Ramos (cell line): ENCODE data around the gene KCTD7.
"Not testable (repeated sequence)": the region's sequence is repeated elsewhere in the genome, so short reads cannot be mapped to it uniquely, and the experiment has no call there.

Experiments used
- in situ Hi-C: fragments of 300-500 bp; cut with MboI; formaldehyde crosslinking; loops from one replicate; pipeline ENCODE4 v1.14.3; 2022; ENCODE audit warnings: low sequenced_read_pairs; ENCODE audit not compliant: unreplicated experiment

Gene KCTD7

GRCh38 chr7:66614596-66614995, 14.1 kb upstream of the KCTD7 start:
- in situ Hi-C loops, result not testable (repeated sequence)

GRCh38 chr7:66615699-66616098, 13.0 kb upstream of the KCTD7 start:
- in situ Hi-C loops, result no loop called here

DNA sequence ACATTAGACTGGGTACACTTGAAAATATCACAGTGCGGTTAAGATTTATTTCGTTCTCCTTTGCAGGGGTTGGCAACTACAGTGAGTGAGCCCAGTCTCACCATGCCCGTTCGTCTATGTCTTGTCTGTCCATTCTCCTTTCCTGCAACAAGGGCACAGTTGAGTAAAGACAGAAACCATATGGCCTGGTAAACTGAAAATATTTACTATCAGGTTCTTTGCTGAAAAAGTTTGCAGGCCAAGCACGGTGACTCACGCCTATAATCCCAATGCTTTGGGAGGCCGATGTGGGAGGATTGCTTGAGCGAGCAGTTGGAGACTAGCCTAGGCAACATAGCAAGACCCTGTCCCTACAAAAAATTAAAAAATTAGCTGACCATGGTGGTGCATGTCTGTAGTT, 11.4 kb upstream of the KCTD7 start:
- in situ Hi-C loops, result no loop called here

- in situ Hi-C loops, result not testable (repeated sequence)
These were observed 9.2 kb upstream of the KCTD7 start for GRCh38 chr7:66619341-66619948.

DNA sequence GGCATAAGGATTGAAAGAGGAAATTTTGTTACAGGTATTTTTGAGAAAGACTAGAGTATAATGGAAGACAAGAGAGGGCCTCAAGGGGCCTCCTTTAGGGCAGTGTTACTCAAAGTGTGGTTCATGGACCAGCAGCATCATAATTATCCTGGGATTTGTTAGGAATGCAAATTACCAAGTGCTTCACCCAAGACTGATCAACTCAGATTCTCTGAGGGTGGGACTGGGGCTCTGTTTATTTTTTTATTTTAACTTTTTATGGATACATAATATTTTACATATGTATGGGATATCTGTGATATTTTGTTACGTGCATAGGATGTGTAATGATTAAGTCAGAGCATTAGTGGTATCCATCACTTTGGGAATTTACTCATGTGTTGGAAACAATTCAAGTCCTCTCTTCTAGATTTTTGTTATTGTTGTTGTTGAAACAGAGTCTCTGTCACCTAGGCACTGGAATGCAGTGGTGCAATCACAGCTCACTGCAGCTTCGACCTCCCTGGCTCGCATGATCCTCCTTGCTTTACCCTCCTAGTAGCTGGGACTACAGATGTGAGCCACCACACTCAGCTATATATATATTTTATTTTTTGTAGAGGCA, 2.2 kb upstream of the KCTD7 start:
- in situ Hi-C loops, result no loop called here

- in situ Hi-C loops, result no loop called here
These were observed 1.5 kb upstream of the KCTD7 start for GRCh38 chr7:66627151-66627681.

GRCh38 chr7:66627881-66628360, 760 bp upstream of the KCTD7 start:
- in situ Hi-C loops, result no loop called here

DNA sequence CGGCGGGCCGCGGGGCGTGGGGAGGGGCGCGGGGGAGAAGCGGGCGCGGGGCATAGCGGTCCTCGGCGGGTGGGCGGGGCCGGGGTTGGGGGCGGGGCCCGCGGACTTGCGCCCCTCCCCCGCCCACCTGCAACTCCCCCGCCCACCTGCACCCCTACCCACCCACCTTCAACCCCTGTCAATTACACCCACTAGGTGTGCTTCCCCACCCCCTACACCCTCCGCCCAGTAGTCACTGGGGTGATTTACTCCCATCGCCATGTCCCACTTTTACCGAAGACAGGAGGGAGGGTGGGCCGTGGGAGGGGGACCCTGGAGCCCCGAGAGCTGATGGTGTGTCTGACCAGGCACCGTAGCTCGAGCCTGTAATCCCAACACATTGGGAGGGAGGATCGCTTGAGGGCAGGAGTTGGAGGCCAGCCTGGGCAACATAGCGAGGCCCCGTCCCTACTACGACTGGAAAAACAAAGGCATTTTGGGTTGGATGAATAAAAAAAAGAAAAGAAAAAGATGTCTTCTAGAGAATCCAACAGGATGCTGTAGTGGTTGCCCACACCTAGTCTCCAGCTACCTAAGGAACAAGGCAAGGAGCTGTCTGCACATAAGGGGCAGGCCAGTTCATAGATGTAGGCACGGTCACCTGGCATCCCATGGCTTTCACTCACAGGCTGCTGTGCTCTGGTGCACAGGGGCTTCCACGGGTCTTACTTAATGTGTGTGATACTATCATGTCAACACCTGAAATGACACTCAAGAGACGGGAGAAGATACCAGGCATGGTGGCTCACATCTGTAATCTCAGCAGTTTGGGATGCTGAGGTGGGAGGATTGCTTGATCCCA, 761 bp downstream of the KCTD7 start:
- in situ Hi-C loops, result no loop called here

- in situ Hi-C loops, result no loop called here
These were observed 1.9 kb downstream of the KCTD7 start for GRCh38 chr7:66630531-66630930.

DNA sequence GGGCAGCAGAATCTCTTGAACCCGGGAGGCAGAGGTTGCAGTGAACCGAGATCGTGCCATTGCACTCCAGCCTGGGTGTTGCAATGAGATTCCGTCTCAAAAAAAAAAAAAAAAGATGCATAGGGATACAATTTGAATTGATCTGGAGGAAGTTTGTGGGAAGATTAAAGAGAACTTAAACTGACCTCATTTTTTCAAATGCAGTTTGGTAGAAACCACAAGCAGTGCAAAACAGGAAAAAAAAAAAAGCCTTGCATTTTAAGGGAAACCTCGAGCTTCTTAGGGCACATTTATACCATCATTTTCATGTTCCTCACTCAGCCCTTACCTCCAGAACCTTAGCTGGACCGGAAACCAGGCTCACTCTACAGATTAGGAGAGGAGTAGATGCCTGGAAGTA, 2.8 kb downstream of the KCTD7 start:
- in situ Hi-C loops, result no loop called here

GRCh38 chr7:66634816-66635215, 6.1 kb downstream of the KCTD7 start:
- in situ Hi-C loops, result no loop called here

- in situ Hi-C loops, result not testable (repeated sequence)
These were observed 6.8 kb downstream of the KCTD7 start for GRCh38 chr7:66635322-66635981.

DNA sequence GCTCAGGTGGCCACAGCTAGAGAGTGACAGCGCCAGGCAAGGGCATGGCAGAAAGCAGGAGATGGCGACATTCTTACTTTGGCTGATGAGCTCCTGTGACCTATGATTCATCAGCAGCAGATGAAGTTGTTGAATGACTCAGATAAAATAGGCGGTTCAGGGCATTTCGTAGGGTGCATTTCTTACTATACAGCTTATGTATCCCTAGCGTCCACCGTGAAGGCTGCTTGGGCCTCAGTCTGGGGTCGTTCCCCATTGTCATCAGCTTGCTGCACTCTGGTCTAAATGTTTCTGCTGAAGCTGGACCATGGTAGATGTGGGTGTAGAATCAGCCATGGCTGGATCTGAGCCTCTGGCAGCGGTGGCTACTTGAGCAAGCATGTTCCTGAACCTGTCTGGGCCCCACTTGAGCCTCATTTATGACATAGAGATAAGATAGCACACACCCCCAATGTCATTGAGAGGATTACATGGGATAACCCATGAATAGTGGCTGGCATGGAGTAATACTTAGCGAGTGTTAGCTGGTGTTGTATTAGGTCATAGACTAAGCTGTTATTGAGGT, 7.4 kb downstream of the KCTD7 start:
- in situ Hi-C loops, result not testable (repeated sequence)

- in situ Hi-C loops, result no loop called here
These were observed 9.8 kb downstream of the KCTD7 start for GRCh38 chr7:66638309-66639099.

DNA sequence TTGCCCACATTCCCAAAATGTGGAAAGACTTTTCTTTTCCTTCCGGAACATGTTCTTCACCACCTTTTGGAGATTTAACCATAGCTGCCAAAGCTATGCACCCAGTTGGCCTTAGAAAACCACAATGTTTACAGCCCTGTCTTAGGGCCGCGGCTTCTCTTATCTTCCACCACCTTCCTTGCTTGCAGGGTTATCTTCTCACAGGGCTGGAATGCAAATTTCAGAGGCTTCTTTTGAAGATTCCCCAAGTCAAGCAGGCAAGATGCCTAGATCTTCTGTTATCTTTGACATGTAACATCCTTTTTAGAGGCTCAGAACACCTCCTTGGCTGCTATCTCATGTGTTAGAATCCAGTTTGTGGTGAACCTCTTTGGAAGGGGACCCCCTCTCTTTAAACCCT, 11.1 kb downstream of the KCTD7 start:
- in situ Hi-C loops, result no loop called here

GRCh38 chr7:66640802-66641525, 12.3 kb downstream of the KCTD7 start:
- in situ Hi-C loops, result no loop called here

GRCh38 chr7:66641526-66641871, 12.8 kb downstream of the KCTD7 start:
- in situ Hi-C loops, result no loop called here

DNA sequence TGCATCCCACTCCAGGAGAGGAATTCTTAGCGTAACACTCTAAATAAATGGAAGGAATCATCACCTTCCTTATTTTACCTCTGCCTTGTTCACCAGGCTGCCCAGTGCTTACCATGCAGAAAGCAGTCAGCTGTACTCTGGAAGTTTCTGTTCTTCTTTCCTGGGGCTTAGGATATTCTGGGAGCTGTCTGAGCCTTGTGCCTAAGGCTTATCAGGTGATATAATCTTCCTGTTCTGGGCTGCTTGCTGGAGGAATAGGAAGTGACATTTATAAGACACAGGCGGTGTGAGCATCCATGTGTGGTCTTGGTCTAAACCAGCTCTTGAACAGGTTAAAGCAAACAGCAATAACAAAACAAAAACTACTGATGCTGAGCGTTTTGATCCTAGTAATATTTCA, 13.5 kb downstream of the KCTD7 start:
- in situ Hi-C loops, result no loop called here

DNA sequence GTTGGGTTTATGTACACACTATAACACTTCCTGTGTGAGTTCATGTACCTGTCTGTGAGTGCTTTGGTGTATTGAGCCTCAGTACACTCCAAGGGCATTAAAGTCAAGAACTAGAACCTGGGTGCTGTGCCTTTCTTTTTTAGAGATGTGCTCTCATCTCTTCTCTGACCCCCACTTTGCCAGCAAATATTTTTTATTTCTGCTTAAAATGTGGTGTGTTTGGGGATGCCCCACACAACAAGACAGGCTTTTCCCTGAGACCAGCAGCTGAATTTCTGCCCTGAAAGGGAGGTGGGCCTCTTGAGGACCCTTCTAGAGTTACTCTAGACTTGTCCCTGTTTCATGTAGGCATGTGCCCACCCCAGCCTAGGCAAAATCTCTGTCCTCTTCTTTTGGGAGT, 14.3 kb downstream of the KCTD7 start:
- in situ Hi-C loops, result no loop called here
